Lung microvascular endothelial cell (primary cell): ENCODE data around the gene PCCA. TPM values are rescaled to one million over a fixed set of nuclear protein-coding genes. Genes with fewer than 3 reads are reported as not detected.
"Not testable (repeated sequence)": the region's sequence is repeated elsewhere in the genome, so short reads cannot be mapped to it uniquely, and the experiment has no call there.

Source experiments
- DNase-seq, 2 donors: peaks; one replicate each; pipeline versions ENCODE4 v3.0.0 to v3.0.0-alpha.2; 2010; ENCODE audit warnings: low read depth in 2 of 2
- total RNA-seq: library from RNA; depleted of rRNA; stranded (reverse); fragments of >200 nt; gene quantifications from 2 replicates; pipeline ENCODE4 v1.2.1, GENCODE V29; 2014

PCCA gene
- total RNA-seq, 1 donor from 2014 or later: 74.6 TPM

- DNase-seq: no peak
These were observed 434.5 kb downstream of the PCCA start for GRCh38 chr13:100523411-100523810.

- DNase-seq: no peak
These were observed 435.1 kb downstream of the PCCA start for GRCh38 chr13:100523981-100524386.

- DNase-seq: not testable (repeated sequence)
These were observed 435.8 kb downstream of the PCCA start for GRCh38 chr13:100524688-100525087.

GRCh38 chr13:100525453-100526317, 436.8 kb downstream of the PCCA start:
- no peak for DNase-seq

- no peak for DNase-seq
These were observed 437.6 kb downstream of the PCCA start for GRCh38 chr13:100526318-100527000.

GRCh38 chr13:100527644-100528043, 438.8 kb downstream of the PCCA start:
- DNase-seq: no peak

GRCh38 chr13:100528353-100528752, 439.5 kb downstream of the PCCA start:
- no peak for DNase-seq

GRCh38 chr13:100528820-100529219, 439.9 kb downstream of the PCCA start:
- no peak for DNase-seq

GRCh38 chr13:100529666-100530377, 440.9 kb downstream of the PCCA start:
- no peak for DNase-seq

GRCh38 chr13:100530671-100531213, 441.8 kb downstream of the PCCA start:
- no peak for DNase-seq

GRCh38 chr13:100532090-100532766, 443.3 kb downstream of the PCCA start:
- DNase-seq: no peak

GRCh38 chr13:100532836-100533435, 444.0 kb downstream of the PCCA start:
- no peak for DNase-seq

GRCh38 chr13:100533588-100534041, 444.7 kb downstream of the PCCA start:
- no peak for DNase-seq

GRCh38 chr13:100534147-100534843, 445.4 kb downstream of the PCCA start:
- no peak for DNase-seq

- no peak for DNase-seq
These were observed 446.0 kb downstream of the PCCA start for GRCh38 chr13:100534911-100535310.

GRCh38 chr13:100535426-100536135, 446.7 kb downstream of the PCCA start:
- DNase-seq: no peak

- DNase-seq: no peak
These were observed 447.8 kb downstream of the PCCA start for GRCh38 chr13:100536643-100537180.

- DNase-seq: no peak
These were observed 448.6 kb downstream of the PCCA start for GRCh38 chr13:100537486-100537885.

- no peak for DNase-seq
These were observed 449.1 kb downstream of the PCCA start for GRCh38 chr13:100537951-100538462.
